BE2C (cell line): ENCODE data around the gene MRFAP1.

Experiments
- DNase-seq: peaks from one replicate; pipeline ENCODE4 v3.0.0-alpha.2; 2020
- H3K27me3 ChIP-seq: fragments of 250-450 bp; sonication (Bioruptor Pico); 2 replicates; pipeline ENCODE4 v1.5.1; 2020; ENCODE audit warnings: mild to moderate bottlenecking
- H3K36me3 ChIP-seq: fragments of 250-450 bp; sonication (Bioruptor Pico); 2 replicates; pipeline ENCODE4 v1.5.1; 2020; ENCODE audit warnings: mild to moderate bottlenecking
- H3K4me1 ChIP-seq: fragments of 250-450 bp; sonication (Bioruptor Pico); 2 replicates; pipeline ENCODE4 v1.5.1; 2020
- H3K4me3 ChIP-seq: 2 replicates; pipeline ENCODE4 v1.5.1; 2011; ENCODE audit warnings: low read depth, low read length
- H3K9me3 ChIP-seq: fragments of 250-450 bp; sonication (Bioruptor Pico); 2 replicates; pipeline ENCODE4 v1.5.1; 2020
- TF ChIP-seq, protein P1 (sequence below): IDR thresholded peaks from 2 replicates; pipeline ENCODE4 v1.5.1; 2012; ENCODE audit warnings: mild to moderate bottlenecking, low read depth, low read length

Gene MRFAP1

DNA sequence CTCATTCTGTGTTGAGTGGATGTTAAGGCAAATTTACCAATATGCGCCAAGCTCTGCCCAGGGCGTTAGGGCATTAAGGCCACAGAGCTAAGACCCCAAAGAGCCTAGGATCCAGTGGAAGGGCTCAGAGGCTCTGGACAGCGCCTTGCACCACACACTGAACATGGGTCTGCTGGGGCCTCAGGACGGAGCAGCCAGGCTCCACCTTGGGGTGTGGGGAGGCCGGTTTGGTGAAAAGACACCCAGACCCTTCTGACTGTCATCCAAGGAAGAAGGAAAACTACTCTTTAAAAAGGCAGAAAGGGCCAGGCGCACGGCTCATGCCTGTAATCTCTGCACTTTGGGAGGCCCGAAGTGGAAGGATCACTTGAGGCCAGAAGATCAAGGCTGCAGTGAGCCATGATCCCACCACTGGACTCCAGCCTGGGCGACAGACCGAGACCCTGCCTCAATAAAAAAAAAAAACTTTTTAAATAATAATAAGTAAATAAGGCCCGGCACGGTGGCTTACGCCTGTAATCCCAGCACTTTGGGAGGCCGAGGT, 1.3 kb upstream of the MRFAP1 start:
- Histone ChIP-seq H3K4me1 (no peaks in the 10 kb centered on the region), H3K27me3 (no peaks in the 10 kb centered on the region), H3K36me3 (peaks cover 17% of the 10 kb centered on the region), H3K9me3 (no peaks in the 10 kb centered on the region), H3K4me3 (no peak overlapping the region)
- TF ChIP-seq, protein P1, sequence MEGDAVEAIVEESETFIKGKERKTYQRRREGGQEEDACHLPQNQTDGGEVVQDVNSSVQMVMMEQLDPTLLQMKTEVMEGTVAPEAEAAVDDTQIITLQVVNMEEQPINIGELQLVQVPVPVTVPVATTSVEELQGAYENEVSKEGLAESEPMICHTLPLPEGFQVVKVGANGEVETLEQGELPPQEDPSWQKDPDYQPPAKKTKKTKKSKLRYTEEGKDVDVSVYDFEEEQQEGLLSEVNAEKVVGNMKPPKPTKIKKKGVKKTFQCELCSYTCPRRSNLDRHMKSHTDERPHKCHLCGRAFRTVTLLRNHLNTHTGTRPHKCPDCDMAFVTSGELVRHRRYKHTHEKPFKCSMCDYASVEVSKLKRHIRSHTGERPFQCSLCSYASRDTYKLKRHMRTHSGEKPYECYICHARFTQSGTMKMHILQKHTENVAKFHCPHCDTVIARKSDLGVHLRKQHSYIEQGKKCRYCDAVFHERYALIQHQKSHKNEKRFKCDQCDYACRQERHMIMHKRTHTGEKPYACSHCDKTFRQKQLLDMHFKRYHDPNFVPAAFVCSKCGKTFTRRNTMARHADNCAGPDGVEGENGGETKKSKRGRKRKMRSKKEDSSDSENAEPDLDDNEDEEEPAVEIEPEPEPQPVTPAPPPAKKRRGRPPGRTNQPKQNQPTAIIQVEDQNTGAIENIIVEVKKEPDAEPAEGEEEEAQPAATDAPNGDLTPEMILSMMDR, result no peak
- no peak for DNase-seq

DNA sequence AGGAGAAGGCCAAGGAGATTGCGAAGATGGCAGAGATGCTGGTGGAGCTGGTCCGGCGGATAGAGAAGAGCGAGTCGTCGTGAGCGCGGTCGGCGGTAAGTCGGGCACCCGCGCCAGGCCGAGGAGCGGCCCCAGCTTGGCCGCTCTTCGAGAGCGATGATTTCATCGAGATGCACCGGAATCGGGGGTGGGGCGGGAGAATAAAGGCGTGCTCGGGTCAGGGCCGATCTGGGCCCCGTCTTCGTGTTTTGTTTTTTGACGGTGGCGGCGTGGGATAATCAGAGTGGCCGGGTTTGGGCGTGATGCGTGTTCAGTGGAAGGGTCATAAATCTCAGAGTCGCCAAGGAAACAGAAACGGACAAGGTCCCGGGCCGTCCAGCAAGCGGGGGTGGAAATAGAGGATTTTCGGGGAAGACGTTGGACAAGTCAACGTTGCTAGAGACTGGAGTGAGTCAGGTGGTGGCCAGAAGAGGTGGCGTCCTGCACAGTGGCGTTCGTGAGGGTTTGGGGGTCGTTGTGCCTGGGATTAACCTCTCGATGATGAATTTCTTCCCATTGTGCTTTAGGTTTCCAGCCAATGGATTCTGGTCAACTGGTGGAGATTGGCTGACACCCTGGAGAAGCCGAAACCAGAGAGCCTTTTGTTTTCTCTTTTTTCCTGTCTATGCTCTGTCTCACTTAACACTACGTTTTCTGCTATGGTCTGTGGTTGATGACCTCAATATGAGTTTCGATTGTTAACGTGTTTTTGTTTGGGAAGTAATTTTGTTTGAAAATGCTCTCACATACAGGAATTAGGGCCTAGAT, 882 bp downstream of the MRFAP1 start:
- TF ChIP-seq, protein P1, result no peak
- peak; percentile 39 for DNase-seq
- Histone ChIP-seq H3K36me3 (peaks cover 17% of the 10 kb centered on the region), H3K4me1 (no peaks in the 10 kb centered on the region), H3K4me3 (peak overlapping the region; percentile 89), H3K9me3 (no peaks in the 10 kb centered on the region), H3K27me3 (no peaks in the 10 kb centered on the region)

DNA sequence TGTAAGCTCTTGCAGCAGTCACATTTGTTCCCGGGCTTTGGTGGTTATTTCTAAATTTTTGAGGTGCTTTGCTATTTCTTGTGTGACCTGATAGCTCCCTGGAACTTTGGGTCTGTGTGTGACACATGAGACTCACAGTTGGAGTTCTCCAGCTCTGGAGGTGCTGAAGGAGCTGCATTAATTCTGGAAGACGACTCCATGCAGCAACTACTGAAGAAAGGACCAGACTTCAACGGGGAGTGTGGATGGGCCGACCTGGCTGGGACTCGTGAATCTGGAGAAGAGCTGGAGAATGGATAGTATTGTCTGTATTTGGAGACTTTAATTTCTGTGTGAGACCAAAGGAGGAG, 1.5 kb downstream of the MRFAP1 start:
- Histone ChIP-seq H3K9me3 (no peaks in the 10 kb centered on the region), H3K36me3 (peaks cover 17% of the 10 kb centered on the region), H3K4me3 (peak overlapping the region; percentile 89), H3K27me3 (no peaks in the 10 kb centered on the region), H3K4me1 (no peaks in the 10 kb centered on the region)
- no peak for DNase-seq
- TF ChIP-seq, protein P1, result no peak

DNA sequence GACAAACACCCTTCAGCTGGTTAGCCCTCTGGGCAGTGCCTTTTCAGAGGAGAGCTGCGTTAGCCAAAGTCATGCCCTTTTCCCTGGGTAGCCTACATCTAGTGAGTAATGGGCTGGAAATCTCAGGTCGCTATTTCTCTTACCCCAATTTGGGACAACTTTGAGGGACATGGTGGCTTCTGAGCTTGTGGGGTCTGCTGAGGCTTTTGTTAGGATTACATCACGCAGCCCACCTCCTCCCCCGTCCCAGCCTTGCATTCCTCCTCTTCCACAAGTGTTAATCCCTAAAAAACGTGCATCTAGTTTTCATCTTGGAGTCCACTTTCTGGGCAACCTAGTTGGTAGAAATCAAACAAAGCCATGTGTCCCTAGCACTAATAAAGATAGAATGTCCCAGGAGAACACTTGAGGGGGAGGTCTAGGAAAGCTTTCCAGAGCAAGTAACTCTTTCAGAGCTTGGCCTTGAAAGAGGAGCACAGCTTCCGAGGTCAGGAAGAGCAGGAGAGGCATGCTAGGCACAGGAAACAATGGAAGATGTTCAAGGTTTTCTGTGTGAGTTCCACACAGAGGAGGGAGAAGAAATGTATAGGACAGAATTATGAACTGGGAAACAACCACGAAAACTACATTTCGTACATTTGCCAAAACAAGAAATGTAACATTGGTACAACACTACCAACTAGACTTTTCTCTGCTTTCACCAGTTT, 2.8 kb downstream of the MRFAP1 start:
- TF ChIP-seq, protein P1, result no peak
- H3K9me3 ChIP-seq, result no peaks in the 10 kb centered on the region

DNA sequence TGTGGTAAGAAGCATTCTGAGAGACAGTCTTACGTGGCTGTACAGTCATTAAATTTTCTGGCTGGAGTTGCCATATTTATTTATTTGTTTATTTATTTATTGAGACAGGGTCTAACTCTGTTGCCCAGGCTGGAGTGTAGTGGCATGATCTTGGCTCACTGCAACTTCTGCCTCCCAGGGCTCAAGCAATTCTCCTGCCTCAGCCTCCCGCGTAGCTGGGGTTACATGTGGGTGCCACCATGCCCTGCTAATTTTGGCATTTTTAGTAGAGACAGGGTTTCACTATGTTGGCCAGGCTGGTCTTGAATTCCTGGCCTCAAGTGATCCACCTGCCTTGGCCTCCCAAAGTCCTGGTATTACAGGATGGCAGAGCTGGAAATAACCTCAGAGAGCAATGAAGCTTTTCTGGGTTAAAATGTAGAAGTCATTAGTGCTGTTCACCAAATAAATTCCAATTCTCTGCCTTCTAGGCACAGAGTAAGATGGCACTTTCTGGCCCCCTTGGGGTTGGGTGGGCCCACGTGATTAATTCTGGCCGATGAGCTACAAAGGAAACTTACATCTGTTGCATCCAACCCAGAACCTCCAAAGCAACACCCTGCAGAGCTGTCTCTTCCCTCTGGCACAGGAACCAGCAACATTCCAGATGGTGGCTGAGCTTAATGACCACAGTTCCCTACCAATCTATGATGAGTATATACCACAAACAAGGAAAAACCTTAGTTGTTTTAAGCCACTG, 4.5 kb downstream of the MRFAP1 start:
- DNase-seq, result no peak
- TF ChIP-seq, protein P1, result no peak
- Histone ChIP-seq H3K4me1 (no peaks in the 10 kb centered on the region), H3K36me3 (peaks cover 17% of the 10 kb centered on the region), H3K27me3 (no peaks in the 10 kb centered on the region), H3K4me3 (no peak overlapping the region), H3K9me3 (no peaks in the 10 kb centered on the region)

More for the DNA sequence above, 2.8 kb downstream of the MRFAP1 start:
- H3K27me3 ChIP-seq, result no peaks in the 10 kb centered on the region
- no peak for DNase-seq
- H3K36me3 ChIP-seq, result peaks cover 17% of the 10 kb centered on the region
- H3K4me1 ChIP-seq, result no peaks in the 10 kb centered on the region
- no peak overlapping the region for H3K4me3 ChIP-seq
